ENCODE measurements around the gene DTX3.
A peak's percentile ranks its signal among the peaks of the same experiment; 100 is the strongest.
"Not testable (repeated sequence)": the region's sequence is repeated elsewhere in the genome, so short reads cannot be mapped to it uniquely, and the experiment has no call there.

DTX3 gene

GRCh38 chr12:57604454-57604991, at the start of gene DTX3:
Gene DTX3 (plus strand): TSS chr12:57604824. CDS start chr12:57606518, 1,694 bp downstream.
- DNase-seq = no peak

DNA sequence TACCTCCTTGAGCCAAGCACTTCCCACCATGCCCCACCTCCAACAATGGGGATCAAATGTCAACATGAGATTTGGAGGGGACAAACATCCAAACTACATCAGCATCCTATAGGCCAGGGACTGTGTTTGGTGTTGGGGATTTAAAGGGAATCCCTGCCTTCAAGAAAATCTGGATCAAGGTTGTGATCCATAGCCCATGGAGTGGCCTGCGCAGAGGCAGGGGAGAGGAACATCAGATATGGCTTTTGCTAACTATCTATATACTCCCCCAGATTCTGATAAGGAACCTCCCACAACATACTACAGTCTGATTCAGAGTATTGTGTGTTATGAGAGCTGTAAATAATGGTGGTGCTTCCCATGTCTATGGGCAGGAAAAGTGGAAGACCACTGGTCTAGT, 49.7 kb upstream of the DTX3 start:
- no peak for TF ChIP-seq POLR2A (IDR thresholded peaks at IDR 0.05; ENCODE audit: low read length)
- no peak for DNase-seq

More at GRCh38 chr12:57604454-57604991, at the start of gene DTX3:
- TF ChIP-seq POLR2A (IDR thresholded peaks at IDR 0.05; ENCODE audit: low read length) (no peak), GATA1 (IDR thresholded peaks at IDR 0.05; ENCODE audit: low read depth, low read length) (no peak)

- DNase-seq = no peak
- TF ChIP-seq POLR2A (IDR thresholded peaks at IDR 0.05; ENCODE audit: low read length) (no peak), GATA1 (IDR thresholded peaks at IDR 0.05; ENCODE audit: low read depth, low read length) (no peak)
Observed at GRCh38 chr12:57558864-57559263, 45.8 kb upstream of the DTX3 start.

DNA sequence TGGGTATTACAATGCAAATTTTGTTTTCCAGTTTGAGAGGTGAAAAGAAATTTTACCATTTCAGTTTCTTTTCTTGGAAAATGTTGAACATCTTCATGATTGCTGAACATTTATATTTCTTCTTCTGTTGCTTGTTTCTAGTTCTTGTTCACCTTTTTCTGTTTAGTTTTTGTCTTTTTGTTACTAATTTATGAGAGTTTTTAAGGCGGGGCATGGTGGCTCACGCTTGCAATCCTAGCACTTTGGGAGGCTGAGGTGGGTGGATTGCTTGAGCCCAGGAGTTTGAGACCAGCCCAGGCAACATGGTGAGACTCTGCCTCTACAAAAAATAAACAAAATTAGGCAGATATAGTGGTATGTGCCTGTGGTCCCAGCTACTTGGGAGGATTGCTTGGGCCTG, 44.1 kb upstream of the DTX3 start:
- DNase-seq = no peak
- TF ChIP-seq POLR2A (IDR thresholded peaks at IDR 0.05; ENCODE audit: low read length) (no peak), GATA1 (IDR thresholded peaks at IDR 0.05; ENCODE audit: low read depth, low read length) (no peak)

GRCh38 chr12:57561117-57561516, 43.5 kb upstream of the DTX3 start:
- DNase-seq = peak in 1 of 2 experiments; percentile 32

DNA sequence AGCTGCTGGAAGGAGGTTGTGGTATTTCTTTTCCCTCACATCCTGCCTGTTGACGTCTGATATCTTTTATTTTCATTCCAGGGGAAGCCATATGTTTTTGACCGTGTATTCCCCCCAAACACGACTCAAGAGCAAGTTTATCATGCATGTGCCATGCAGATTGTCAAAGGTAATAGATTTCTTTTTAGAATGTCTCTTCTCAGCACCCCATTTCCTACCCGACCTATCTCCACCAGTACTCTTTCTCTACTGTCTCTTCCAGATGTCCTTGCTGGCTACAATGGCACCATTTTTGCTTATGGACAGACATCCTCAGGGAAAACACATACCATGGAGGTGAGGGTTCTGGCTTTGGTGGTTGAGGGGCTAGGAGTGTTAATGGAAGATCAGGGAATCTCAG, 41.3 kb upstream of the DTX3 start:
- DNase-seq = no peak
- TF ChIP-seq POLR2A (IDR thresholded peaks at IDR 0.05; ENCODE audit: low read length) (no peak), GATA1 (IDR thresholded peaks at IDR 0.05; ENCODE audit: low read depth, low read length) (no peak)

GRCh38 chr12:57564178-57564740, 40.4 kb upstream of the DTX3 start:
- DNase-seq = no peak
- no peak for TF ChIP-seq GATA1 (IDR thresholded peaks at IDR 0.05; ENCODE audit: low read depth, low read length)
- no peak for TF ChIP-seq POLR2A (IDR thresholded peaks at IDR 0.05; ENCODE audit: low read length)

GRCh38 chr12:57568838-57569237, 35.8 kb upstream of the DTX3 start:
- TF ChIP-seq GATA1 (IDR thresholded peaks at IDR 0.05; ENCODE audit: low read depth, low read length) (no peak), POLR2A (IDR thresholded peaks at IDR 0.05; ENCODE audit: low read length) (no peak)
- no peak for DNase-seq

GRCh38 chr12:57569858-57570257, 34.8 kb upstream of the DTX3 start:
- TF ChIP-seq GATA1 (IDR thresholded peaks at IDR 0.05; ENCODE audit: low read depth, low read length) (no peak), POLR2A (IDR thresholded peaks at IDR 0.05; ENCODE audit: low read length) (no peak)
- DNase-seq = no peak

DNA sequence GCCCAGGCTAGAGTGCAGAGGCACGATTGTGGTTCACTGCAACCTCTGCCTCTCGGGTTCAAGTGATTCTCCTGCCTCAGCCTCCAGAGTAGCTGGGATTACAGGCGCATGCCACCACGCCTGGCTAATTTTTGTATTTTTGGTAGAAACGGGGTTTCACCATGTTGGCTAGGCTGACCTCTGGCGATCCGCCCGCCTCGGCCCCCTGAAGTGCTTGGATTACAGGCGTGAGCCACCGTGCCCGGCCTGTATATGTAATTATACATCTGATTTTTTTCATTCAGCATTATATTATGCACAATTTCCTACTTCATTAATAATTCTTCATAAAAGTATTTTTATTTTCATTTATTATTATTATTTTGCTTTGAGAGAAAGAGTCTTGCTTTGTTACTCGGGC, 34.2 kb upstream of the DTX3 start:
- not testable (repeated sequence) for DNase-seq

DNA sequence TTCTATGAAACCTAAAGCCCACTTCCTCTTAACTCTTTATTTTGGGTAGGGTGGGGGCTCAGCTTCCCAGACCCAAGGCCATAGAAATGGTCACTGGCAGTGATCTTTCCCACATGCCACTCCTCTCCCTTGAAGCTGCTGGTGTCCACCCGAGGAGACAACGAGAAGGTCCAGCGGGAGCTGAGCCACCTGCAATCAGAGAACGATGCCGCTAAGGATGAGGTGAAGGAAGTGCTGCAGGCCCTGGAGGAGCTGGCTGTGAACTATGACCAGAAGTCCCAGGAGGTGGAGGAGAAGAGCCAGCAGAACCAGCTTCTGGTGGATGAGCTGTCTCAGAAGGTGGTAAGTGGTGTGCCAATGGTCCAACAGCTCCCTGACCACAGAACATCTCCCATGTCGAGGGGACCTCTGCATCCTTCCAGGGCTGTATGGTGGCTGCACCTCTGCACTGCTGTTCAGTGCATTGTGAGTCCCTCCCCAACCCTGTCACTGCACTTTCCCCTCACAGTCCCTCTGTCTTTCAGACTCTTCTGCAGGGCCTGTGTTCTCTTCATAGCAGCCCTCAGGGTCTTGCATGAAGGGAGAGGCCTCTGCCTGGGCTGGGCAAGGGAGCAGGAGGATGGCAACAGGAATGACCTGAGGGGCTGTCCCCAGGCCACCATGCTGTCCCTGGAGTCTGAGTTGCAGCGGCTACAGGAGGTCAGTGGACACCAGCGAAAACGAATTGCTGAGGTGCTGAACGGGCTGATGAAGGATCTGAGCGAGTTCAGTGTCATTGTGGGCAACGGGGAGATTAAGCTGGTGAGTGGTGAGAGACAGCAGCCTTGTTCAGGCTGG, 32.5 kb upstream of the DTX3 start:
- no peak for TF ChIP-seq GATA1 (IDR thresholded peaks at IDR 0.05; ENCODE audit: low read depth, low read length)
- TF ChIP-seq POLR2A (IDR thresholded peaks at IDR 0.05; ENCODE audit: low read length) = no peak
- no peak for DNase-seq

- TF ChIP-seq GATA1 (IDR thresholded peaks at IDR 0.05; ENCODE audit: low read depth, low read length) = no peak
- TF ChIP-seq POLR2A (IDR thresholded peaks at IDR 0.05; ENCODE audit: low read length) = no peak
Observed at GRCh38 chr12:57574795-57575194, 29.8 kb upstream of the DTX3 start.

DNA sequence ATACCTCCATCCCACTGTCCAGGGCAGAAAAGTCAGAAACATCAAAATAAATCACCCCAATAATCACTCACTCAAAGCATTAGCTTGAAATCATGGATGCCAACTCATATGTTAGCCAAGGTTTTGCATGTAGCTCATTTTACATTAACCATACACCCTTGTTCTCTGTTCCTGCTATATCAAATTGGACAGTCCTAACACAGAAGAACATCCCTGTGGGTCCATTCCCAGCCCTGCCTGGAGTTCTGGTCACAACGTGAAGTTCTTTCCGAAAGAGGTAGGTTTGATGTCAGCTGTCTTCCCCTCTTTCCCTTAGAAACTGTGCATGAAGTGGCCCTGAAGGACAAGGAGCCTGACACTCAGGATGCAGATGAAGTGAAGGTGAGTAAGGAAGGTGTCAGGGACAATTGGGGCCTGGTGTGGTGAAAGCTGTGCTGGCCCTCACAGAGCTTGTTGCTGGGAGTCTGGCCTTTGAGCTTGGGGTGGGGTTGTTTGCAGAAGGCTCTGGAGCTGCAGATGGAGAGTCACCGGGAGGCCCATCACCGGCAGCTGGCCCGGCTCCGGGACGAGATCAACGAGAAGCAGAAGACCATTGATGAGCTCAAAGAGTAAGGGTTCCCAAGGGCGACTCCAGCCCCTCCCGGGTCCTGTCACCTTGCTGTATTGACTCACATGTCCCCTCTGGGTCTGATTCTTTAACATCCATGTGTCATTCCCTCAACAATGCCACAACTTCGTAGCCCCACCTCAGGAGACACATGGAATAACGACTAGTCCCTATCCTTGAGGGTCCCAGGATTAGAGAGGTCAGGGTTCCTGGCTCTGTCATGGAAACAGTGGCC, 28.6 kb upstream of the DTX3 start:
- DNase-seq = no peak
- no peak for TF ChIP-seq GATA1 (IDR thresholded peaks at IDR 0.05; ENCODE audit: low read depth, low read length)
- no peak for TF ChIP-seq POLR2A (IDR thresholded peaks at IDR 0.05; ENCODE audit: low read length)

More at GRCh38 chr12:57574795-57575194, 29.8 kb upstream of the DTX3 start:
- DNase-seq = no peak

- TF ChIP-seq GATA1 (IDR thresholded peaks at IDR 0.05; ENCODE audit: low read depth, low read length) (no peak), POLR2A (IDR thresholded peaks at IDR 0.05; ENCODE audit: low read length) (no peak)
- DNase-seq = no peak
Observed at GRCh38 chr12:57576613-57577160, 27.9 kb upstream of the DTX3 start.
